OCI-M1 (cell line): ENCODE results near the gene IRF3.

Experiments used
- DNase-seq: peaks from one replicate; lab custom pipeline; 2025; lab: John Stamatoyannopoulos, UW

The IRF3 gene

DNA sequence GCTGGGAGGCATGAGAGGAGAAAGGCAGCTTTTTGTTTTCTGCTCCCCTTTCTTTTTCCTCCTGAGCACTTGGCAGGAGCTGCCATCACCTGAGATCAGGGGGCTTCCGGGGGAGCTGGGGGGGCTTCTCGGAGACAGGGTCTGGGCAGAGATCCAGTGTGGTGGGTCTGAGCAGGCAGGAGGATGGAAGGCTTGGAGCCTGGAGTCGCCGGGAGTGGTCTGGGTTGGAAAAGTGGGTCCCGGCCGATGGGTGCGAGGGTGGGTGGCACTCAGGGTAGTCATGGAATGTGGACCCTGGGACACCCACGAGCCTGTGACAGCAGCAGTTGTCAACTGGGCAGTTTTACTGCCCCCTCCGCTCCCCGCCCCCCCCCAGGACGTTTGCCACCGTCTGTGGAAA, 21.5 kb upstream of the IRF3 start:
- DNase-seq, result no peak

DNA sequence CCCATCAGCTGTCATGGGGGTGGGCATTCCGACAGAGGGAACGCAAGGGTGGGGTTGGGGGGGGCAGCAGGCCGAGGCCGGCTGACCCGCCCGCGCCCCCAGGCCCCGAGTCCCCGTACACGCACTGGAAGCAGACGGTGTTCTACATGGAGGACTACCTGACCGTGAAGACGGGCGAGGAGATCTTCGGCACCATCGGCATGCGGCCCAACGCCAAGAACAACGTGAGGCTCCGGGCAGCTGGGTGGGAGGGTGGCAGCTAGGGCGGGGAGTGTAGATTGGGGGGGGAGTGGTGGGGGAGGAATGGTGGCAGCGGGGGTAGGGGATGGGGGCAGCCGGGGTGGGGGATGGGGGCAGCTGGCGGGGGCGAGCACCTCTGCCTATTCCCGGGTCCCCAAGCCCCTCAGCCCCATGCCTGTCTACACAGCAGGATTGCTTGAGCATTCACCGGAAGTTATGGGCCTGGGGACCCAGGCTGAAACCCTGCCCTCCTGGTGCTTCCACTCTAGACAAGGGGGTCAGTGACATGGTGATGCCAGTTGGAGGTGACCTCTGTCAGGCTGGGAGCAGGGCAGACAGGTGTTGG, 20.9 kb upstream of the IRF3 start:
- DNase-seq, result no peak

DNA sequence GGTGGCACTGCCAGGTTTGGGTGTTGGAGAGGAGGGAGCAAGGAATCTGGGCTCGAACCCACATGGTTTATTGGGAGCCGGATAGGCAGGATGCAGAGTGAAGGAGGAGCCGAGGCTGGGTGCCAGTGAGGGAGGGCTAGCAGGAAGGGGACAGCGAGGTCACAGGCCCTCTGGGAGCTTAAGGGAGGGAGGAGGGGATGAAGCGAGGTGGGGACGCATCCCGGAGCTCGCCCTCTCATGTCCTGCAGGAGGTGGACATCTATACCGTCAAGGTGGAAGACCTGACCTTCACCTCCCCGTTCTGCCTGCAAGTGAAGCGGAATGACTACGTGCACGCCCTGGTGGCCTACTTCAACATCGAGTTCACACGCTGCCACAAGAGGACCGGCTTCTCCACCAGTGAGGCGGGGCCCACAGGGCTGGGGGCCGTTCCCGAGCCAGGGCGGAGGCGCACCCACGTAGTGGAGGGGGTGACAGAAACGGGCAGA, 20.2 kb upstream of the IRF3 start:
- no peak for DNase-seq

DNA sequence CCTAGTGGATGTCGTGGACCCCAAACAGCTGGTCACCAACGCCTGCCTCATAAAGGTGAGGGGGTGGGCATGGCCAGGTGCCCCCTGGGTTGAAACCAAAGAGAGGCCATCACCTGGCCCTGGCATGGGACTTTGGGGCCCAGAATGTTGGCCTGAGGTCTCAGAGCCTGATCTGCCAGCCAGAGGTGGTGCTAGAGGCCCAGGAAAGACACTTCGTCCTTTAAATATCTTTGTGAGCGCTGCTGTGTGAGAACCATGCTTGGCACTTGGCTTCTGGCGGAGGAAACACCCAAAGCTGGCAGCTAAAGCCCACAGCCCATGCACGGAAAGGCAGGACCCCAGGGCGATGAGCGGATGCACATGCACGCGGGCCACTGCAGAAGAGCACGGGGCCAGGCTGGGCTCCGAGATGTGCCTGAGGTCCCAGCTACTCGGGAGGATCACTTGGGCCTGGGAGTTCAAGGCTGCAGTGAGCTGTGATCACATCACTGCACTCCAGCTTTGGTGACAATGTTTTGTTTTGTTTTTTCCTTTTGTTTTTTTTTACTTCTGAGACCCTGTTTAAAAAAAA, 19.4 kb upstream of the IRF3 start:
- no peak for DNase-seq

DNA sequence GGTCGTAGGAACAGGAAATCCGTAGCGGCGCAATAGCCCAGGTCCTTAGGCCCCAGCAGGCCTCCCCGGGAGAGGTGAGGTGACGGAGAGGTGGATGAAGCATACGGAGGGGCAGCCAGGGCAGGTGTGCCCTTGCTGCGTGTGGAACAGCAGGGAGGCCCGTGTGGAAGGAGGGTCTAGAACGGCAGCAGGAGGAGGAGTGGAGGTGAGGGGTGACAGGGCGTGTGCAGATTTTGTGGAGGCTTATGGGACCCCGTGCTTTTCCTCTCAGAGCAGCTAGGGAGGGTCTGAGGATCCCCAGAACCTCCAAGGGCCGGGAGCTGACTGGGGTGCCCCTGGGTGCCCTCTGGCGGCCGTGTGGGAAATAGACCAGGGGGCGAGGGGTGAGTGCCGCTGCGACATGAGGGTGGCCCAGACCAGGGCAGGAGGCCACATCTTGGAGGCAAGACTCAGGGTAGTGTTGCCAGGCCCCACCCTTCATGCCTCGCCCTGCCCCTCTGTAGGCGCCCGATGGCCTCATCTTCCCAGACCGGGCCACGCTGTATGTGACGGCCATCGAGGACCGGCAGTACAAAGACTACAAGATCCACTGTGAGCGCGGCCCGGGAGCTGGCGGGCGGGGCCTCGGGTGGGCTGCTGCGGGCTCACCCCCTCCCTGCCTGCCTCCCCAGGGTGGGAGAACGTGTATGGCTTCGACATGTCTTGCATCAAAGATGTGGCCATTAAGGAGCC, 18.8 kb upstream of the IRF3 start:
- DNase-seq, result no peak

DNA sequence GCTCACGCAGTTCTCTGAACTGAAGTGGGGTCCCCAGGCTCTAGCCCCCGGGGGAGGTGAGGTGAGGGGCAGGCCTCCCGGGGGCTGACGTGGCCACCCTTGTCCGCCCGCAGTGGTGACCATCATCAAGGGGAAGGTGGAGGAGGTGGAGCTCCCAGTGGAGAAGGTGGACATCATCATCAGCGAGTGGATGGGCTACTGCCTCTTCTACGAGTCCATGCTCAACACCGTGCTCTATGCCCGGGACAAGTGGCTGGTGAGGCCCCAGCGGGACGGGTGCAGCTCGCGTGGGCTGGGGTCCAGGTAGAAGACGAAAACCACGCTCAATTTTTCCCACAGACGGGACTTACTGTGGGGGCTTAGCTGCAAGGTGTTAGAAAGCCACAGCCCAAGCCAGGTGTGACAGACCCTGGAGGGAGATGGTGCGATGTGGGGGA, 18.2 kb upstream of the IRF3 start:
- DNase-seq, result no peak

DNA sequence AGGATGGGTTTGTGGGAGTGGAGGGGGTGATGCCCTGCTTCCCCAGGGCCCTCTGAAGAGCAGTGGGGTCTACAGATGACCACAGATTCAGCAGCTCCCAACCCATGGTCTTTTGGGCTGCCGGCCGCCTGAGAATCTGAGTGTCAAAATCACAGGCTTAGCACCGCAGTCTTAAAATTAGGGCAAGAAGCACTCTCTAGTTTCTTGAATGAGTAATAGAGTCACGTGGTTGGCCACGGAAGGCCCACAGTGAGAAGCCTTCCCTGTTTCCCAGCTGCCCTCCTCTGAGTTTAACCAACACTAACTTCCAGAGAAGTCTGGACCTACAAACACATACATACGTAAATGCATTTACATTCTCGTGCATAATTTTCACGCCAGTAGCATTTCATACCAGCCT, 16.6 kb upstream of the IRF3 start:
- no peak for DNase-seq

DNA sequence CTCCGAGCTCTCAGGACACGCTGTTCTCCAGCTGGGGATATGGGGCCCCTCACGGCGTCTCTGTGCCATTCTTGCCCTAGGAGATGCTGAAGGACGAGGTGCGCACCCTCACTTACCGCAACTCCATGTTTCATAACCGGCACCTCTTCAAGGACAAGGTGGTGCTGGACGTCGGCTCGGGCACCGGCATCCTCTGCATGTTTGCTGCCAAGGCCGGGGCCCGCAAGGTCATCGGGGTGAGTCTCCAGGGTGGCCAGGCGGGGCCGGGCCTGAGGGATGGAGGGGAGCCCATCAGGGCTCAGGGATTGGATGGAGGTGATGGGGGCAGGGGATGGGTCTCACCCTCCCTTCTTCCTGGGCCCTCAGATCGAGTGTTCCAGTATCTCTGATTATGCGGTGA, 16.2 kb upstream of the IRF3 start:
- DNase-seq, result no peak

DNA sequence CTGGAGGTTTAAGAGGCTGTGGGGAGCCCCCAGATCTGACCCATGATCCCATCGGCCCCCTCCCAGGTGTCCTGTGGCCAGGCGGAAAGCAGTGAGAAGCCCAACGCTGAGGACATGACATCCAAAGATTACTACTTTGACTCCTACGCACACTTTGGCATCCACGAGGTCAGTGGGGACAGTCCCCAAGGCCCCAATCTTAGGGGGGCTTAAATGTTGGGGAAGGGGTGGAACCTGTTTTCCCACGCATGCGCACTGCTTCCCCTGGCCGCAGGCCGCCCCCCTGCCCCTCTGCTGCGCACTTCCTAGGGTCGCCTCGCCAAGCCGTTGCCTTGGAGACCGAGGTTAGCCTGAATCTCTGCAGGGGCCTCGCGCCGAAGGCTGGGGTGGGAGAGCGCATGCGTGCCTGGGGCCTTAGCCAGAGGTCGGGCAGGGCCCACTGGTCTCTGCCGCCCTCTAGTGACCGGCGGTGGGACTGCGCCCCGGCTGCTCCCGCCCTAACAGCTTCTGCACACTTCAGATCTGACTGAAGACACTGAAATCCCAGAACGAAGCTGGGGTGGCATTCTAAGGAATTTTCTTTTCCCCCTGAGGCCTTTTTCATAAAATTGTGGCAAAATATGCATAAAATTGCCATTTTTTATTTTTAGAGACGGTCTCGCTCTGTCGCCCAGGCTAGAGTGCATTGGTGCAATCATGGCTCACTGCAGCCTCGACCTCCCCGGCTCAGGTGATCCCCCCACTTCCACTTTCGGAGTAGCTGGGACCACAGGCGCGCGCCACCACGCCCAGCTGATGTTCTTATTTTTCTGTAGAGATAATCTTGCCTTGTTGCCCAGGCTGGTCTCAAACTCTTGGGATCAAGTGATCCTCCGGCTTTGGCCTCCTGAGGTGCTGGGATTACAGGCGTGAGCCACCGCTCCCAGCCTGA, 15.0 kb upstream of the IRF3 start:
- DNase-seq, result peak; percentile 97

DNA sequence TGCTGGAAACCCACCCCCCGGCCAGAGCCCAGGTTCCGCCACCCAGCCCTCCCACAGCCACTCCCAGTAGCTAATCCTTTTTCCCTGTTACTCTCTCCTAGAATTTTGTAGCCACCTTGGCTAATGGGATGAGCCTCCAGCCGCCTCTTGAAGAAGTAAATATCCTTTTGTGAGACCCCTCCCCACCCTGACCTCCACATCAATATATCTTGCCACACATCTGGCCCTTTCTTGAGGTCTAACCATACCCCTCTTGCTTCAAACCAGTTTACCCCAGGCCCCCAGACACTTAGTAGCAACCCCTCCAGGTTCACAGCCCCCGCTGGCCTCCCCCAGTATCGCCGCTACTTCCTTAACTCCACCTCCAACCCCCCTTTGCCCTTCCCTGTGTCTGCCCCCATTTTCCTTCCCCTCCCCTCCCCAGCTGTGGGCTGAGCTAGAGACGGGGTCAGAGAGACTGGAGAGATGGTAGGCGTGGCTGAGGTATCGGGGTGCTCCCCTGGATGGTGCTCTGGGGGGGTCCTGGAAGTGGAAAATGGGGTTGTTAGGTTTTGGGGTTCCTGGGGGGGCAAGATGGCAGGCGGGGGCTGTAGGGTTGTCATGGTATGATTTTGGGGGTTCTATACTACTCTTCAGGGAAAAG, 14.2 kb upstream of the IRF3 start:
- DNase-seq, result no peak

DNA sequence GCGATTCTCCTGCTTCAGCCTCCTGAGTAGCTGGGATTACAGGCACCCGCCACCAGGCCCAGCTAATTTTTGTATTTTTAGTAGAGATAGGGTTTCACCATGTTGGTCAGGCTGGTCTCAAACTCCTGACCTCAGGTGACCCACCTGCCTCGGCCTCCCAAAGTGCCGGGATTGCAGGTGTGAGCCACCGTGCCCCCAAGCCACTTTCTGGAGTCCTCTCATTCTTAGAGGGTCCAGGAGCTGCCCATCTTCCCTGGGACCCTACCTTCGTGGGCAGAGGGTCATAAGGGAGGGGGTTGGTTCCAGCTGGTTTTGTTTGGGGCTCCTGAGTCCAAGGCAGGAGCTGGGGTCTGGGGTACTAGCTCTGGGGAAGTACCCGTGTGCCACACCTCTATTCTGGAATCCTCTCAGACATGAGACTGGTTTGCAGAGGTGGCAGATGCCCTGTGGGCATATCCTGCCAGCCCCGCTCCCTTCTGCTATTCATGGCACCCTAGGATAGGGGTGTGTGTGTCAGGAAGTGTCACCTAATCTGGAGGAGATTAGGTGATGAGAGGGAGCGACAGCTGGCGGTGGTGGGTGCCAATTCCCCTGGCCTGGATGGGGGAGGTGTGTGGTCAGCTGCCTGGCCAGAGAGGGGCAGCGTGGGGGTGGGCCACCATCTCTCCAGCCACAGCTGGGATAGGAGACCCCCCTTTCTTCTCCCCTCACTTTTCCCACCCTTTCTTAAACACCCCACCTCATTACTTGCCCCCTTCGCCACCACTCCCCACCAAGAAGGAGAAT, 13.5 kb upstream of the IRF3 start:
- DNase-seq, result no peak

DNA sequence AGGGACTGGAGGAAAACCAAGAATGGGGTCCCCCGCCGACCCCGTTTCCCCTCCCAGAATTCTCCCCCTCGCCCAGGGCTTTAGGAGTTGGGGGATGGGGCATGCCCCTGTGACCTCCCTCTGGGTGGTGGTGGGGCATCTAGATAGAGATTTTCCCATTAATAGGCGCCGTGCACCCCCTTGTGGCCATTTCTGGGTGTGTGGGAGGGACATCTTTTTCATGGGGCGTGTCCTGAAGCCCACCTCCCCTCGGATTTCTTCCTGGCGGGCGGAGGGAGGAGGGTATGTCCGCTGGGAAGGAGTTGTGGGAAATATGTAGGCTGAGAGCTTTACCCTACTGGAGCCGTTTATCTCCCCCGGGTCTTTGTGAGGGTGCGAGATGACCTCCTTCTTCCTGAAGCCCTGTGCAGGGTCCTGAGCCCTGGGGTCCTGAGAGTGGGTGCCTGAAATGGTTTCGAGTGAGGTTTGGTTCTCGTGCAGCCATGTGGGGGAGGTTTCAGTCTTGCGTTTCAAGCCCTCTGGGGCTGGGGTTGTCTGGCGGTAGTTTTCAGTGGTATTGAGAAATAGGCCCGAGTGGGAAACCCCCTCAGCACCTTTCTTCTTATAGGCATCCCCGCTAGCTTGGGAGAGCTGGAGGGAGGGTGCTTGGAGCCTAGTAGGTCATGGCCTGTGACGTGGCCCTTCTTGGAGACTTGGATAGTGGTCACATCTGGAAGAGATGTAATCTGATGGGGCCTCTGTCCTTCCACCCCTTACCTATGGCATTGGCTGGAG, 12.4 kb upstream of the IRF3 start:
- DNase-seq, result peak; percentile 92

DNA sequence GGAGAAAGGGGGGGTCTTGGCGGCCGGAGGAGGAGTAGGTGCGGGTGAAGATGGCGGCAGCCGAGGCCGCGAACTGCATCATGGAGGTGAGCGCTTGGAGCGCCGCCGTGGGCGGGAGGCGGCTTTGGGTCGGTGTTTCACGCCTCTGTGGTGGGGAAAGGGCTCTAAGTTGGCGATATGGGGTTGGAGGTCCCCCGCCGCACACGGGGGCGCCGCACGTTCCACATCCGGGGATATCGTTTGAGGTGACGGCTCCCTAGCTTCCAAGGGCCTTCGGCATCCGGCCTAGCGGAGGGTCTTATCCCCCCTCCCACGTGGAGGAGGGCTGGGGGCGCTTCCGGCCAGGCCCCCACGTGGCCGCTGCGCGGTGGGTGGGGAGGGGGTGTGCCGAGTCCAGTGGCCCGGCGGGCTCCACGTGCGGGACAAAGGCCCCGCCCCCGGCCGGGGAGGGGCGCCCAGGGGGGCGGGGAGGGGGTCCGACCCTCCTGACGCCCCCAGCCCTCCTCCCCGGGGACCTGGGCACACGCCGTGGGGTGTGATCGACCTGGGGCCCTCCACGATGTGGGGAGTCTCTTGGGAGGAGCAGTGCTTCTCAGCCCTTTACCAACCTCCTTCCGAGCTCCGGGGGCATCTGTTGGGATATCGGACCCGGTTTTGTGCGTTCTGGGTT, 11.7 kb upstream of the IRF3 start, which contains the start of gene PRMT1:
TSS of gene PRMT1 (plus strand) at position 41 of the 670 bp plus-strand sequence. CDS start at position 51, 10 bp downstream.
- peak; percentile 80 for DNase-seq

DNA sequence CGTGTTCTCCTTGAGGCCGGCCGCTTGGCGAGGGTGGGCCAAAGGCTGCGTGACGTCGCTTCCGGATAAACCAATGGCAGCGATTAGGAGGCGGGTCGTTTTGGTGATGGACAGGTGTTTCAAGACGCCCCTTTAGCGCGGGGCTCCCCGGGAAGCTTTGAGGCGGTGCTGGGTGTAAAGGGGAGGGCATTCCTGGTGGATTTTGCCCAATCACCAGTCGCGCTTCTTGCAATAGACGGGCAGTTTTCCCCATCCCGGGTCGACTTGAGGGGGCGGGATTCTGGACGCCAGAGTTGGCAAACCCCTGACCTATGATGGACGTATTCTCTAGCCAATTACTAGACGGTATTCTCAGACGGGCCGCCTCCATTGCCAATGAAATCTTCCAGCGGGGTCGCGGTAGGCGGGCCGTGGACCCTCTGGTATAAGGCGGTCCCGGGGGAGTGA, 11.2 kb upstream of the IRF3 start:
- peak; percentile 100 for DNase-seq

DNA sequence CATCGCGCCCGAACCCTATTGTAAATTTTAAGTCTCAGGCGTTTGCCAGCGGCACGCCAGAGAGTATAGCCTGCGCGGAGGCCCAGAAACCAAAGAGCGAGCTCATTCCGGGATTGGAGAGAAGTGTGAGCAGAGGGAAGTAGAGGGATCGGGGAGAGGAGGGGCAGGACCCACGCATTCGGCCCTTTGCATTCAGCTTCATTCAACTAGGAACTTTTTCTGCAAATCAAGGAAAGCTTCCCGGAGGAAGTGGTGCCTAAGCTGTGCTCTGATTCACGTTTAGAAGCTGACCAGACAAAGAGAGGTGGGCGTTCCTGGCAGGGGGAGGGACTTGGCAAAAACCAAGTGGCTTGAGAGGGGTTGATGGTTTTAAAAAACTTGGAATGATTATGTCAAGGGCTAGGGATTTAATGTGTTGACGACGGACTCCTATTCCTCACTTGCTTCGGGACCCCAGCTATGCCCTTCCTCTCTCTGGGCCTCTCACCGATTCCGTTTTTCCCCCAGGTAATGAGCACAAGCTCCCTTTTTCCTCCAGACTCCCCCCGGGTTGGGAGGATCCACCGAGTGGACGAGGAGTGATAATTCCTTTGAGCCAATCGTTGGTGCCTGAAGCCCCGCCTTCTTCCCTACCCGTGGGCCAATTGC, 10.6 kb upstream of the IRF3 start:
- peak; percentile 97 for DNase-seq

DNA sequence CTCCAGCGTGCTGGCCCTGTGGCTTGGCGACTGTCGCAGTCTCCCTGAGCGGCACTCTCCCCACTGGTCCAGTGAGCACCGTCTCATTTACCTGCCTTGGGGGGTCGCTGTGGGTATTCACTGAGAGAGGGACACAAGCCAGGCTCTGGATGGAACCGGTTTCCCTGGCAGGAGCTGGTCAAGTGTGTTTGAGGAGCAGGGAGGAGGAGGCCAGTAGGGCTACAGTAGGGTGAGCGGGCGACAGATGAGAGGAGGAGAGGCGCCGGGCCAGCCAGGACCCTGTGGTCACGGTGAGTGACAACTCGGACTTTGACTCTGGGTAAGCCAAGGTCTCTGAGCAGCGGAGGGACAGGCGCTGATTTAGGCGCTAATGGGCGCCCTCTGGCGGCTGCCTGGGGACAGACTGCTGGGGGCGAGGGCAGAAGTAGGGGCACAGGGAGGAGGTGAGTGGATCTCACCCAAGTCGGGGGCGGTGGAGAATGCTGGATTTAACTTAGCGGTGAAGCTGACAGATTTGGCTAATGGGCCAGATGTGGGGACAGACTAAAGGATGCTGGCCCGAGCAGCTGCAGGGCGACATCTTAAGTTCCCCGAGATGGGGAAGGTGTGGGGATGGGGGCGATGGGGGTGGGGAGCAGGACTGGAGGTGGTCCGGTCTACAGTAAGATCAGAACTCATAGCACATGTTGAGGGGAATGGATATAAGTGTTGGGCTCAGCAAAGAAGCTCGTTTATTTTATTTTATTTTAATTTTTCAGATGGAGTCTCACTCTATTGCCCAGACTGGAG, 6.7 kb upstream of the IRF3 start:
- peak; percentile 90 for DNase-seq

DNA sequence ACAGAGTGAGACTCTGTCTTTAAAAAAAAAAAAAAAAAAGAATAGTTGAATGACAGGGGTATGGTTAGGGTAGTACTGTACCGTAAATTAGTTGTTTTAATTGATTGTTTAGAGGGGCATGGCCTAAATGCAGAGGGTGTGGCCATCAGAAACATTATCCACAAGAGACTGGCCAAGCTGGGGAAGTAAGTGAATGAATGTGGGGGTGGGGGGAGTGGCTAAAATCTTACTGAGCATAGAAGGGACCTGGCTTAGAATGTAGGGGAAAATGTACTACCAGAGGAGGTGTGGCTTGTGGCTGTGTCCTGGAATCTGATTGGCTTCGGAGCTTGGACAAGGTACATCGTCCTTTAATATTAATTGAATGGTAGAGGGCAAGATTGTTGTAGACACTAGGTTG, 3.9 kb upstream of the IRF3 start:
- no peak for DNase-seq

DNA sequence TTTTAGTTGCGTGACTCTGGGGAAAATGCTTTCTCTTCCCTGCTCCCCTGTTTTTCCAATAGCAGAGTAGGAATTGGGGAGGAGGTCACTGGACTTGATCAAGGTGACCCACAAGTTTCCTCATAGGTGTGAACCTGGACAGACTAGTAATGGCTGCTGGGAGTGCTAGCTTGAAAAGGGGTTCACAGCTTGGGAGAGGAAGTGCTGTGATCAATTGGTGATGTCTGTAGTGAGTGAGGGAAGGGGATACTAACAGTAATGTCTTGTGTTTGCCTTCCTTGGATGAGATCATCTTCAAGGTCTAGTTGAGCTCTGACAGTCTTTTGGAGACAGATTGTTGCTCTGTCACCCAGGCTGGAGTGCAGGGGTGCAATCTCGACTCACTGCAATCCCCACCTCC, 1.8 kb upstream of the IRF3 start:
- DNase-seq, result no peak
